HG03378 (cell line): Measurements from ENCODE around the gene KMT5B.
A peak's percentile ranks its signal among the peaks of the same experiment; 100 is the strongest.

Experiments used
- ATAC-seq: cut with Tn5 transposase; IDR thresholded peaks from one replicate; pipeline ENCODE4 v1.9.1; 2021; ENCODE audit warnings: mild to moderate bottlenecking, moderate library complexity; ENCODE audit not compliant: unreplicated experiment

The KMT5B gene

DNA sequence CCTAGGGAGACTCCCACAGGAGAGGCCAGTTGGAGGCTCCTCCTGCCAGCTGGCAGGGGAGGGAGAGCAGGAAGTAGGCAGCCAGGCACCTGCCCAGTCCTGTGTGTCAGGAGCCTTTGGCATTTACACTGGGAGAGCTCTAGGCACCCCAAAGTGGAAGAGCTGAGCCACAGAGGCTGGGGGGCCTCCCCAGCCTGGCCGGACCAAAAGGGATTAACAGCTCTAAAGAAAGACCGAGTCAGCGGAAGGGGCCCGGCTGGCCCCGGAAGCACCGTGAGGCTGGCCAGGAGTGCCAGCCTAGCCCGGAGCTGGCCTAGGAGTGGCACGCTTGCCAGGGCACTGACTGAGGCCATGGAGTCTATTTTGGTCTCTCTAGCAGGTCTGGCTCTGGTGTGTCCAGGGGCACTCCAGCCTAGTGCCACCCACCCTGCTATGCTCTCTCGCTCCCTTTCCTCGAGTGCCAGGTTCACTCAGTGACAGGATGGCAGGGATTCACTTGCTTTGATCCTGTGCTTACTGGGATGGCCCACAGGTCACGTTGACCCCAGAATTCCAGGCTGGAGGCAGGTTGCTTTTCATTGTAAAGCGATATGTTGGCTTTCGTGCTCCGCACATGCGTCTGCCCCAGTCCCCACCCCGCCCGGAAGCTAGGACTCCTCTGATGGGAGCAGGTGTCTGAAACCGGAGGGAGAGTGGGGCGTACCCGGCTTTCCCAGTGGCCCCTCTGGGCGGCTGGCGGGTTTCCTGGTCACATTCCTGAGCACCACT is 3.3 kb upstream of the KMT5B start:
- no peak for ATAC-seq

DNA sequence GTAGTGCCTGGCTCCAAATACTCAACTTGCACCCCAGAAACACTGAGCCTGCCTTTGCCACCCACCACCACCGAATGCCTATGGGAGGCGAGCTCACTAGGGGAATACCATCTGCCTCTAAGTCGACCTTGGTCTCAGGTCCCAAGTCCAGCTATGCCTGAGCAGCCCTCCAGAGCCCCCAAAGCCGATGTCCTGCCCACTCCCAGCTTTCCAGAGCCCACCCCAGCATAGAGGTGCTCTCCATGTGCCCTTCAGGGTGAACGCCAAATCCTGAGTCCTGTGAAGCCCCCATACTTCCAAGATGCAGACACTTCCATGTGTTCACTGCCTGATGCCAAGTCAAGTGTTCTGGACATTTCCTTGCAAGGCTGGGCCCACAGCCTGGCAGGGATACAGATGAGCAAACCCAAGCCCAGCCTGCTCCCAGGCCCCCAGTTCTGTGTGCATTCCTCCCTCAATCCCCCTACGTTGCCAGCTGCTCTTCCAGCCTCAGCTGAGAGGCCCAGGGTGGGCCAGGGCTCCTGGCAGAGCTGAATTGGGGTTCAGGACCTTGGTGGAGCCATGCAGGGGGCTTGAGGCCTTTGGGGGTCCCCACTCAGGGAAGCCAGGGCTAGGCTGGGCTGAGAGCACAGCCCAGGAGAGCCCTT is 2.6 kb upstream of the KMT5B start:
- no peak for ATAC-seq

DNA sequence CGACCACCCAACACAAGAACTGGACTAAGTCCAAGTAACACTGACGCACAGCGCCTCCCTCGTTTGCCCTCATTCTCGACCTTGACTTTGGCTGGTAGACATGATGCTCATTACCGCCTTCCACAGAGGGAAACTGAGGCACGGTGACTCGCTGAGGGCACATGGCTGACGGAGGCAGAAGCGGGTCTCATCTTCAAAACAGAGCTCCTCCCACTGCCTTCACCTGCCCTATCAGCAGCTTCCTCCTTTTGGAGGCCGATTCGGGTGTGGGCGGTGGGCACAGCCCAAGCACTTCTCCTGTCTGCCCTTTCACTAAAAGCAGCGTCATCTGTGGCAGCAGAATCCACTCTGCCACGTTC is 2.0 kb upstream of the KMT5B start:
- ATAC-seq, result no peak

DNA sequence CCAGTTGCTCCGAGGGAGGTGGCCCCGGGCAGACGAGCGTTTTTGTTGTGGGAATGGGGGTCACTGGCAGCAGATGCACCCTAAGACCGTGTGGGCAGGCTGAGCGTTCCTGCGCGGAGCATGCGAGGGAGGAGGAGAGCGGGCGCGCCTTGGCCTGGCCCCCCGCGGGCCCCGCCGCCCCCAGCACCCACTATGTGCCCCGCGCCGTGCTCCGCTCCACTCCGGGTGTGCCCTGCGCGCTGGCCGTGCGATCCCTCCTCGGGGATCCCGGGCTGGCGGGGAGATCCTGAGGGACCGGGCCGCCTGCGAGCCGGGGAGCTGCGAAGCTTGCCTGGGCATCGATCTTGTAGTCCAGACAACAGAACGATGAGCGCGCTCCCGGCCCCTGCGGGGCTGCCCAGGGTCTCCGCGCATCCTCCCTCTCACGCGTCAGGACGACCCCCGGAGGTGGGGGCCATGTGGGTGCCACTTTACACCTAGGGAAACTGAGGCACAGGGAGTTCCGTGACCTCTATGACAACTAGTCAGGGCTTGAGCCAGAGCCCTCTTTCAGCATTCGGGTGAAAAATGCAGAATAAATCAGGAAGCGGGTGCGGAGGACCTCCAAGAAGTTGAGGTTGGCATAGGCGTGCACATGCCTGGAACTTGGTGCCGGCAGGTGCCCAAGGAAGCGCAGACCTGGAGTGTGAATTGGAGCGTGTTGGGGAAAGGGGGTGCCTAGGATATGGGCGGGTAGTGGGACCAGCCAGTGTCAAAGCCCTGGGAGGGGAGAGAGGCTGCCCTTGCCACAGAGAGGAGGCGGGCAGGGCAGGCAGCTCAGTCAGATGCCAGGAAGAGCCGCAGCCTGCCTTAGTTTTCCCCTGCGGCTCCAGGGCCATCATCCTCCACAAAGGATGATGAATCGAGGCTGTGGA is 1.3 kb upstream of the KMT5B start:
- ATAC-seq, result no peak

DNA sequence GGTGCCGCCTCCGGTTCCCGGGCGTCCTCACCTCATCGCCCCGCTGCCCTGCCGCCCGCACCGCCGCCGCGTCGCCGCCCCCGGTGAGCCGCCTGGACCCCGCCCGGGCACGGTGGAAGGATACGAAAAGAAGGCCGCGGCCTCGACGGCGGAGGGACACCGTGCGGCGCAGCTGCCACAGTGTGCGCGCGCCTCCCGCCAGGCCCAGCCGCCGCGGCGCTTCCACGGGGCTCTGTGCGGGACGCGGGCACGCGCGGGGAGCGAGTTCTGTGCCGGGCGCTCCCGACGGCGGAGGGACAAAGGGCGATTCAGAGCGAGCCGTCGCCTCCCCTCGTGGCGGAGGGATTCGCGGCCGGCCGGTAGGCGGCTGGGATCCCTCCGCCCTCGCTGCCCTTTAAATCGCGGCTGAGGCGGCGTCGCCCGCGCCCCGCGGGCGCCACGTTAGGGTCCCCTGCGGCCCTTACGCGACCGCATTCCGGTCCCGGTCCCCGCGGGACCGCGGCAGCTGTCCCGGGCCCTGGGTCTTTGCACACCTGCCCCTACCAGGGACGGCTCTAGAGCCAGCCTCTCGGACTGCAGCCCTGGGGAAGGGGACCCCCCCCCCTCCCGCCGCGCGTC is 568 bp upstream of the KMT5B start:
- ATAC-seq, result no peak

DNA sequence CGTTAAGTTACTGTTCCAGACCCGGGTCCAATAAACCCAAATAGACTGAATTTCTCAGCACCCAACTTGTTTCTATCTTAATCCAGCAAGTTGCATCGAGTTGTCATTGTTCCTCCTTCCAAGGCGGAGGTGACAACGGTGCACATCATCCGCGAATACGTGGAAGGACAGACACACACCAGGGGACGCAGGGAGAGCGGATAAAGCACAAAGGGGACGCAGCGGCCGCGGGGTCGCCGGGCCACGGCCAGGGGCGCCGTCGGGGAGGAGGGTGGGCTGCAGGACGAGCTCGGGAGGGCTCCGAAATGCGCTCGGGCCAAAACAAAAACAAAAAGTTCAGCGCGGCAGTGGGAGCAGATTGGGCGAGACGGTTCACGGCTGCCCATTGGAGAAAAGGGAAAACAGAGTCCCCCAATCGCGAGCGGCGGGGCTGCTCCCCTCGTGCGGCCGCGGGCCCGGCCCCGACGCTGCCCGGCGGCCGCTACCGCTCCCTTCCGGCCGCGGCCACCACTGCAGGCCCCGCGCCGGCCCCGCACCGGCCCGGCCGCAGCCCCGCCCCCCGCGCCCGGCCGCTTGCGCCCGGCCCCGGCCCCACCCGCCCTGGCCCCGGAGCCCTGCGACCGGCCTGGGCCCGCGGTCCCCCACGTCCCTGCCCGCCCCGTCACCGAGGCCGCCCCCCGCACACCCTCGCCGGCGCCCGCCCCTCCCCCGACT is 518 bp downstream of the KMT5B start:
- peak; percentile 45 for ATAC-seq

DNA sequence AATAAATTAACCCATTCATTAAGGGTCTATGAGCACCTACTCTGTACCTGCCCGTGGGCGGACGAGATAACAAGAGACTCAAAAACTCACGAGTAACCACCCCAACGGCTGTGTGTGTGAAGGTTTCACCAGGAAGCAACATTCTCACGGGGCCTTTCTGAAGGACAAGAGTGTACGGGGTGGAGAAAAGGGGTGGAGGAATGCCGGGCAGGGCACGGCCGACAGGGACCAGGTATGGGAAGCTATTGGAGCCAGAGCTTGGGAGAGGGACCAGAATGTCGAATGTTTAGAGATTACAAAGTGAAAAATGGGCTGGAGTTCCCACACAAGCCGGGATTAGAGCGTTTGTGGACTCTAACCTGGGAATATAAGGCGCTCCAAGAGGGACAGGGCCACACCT is 1.6 kb downstream of the KMT5B start:
- ATAC-seq, result no peak

DNA sequence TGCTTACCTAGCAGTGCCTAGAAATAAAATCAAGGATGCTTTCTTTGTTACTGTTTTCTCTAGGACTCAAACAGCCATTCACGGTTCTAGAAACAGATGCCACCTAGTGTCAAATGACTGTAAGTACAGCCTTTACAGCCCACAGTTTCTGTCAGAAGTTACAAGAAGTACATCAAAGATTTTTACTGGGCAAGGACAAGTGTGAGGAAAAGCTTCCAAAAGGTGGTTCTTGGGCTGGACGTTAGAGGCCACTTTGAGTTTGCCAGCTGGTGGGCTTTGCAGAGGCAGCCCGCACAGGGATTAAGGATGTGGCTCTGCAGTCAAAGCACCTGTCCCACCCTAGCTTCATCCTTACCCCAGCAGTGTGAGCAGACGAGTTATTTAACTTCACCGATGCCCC is 6.9 kb downstream of the KMT5B start:
- ATAC-seq, result no peak

DNA sequence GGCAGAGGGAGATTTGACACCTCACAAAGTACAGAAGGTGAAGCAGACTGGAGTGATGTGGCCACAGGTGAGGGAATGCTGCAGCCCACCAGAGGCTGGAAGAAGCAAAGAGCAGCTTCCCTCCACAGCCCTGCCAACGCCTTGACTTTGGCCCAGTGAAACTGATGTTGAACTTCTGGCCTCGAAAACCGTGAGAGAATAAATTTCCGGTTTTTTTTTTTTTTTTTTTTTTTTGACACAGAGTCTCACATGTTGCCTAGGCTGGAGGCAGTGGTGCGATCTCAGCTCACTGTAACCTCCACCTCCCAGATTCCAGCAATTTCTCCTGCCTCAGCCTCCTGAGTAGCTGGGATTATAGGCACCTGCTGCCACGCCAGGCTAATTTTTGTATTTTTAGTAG is 8.7 kb downstream of the KMT5B start:
- no peak for ATAC-seq

DNA sequence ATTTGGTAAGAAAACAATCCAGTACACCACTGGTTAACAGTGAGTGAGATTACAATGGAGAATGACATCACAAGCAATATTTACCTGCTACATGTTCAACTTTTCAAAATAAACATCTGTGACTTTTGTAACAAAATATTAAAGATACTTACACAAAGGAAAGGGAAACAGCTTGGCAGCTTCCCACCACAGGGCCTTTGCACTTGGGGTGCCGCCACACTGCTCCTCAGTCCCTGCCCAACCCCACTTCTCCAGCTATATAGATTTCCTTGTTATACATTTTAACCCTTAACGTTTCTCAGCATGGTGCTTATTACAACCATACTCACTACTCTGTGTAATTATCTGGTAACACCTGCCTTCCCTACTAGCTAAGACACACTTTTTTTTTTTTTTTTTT is 10.9 kb downstream of the KMT5B start:
- ATAC-seq, result no peak

DNA sequence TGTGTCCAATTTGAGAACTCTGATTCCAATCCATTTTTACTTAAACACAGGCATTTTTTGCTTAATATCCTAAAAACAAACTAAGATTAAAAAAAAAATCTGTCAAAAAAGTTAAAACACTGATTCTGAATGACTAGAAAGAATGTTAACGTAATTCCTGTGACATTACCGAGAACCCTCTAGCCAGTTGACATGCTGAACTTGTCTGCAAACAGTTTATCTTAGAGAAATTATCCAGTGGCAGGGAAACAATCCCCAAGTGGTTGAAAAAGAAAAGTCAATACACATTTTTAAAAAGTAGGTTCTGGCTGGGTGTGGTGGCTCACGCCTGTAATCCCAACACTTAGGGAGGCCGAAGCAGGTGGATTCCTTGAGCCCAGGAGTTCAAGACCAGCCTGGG is 11.6 kb downstream of the KMT5B start:
- ATAC-seq, result no peak

DNA sequence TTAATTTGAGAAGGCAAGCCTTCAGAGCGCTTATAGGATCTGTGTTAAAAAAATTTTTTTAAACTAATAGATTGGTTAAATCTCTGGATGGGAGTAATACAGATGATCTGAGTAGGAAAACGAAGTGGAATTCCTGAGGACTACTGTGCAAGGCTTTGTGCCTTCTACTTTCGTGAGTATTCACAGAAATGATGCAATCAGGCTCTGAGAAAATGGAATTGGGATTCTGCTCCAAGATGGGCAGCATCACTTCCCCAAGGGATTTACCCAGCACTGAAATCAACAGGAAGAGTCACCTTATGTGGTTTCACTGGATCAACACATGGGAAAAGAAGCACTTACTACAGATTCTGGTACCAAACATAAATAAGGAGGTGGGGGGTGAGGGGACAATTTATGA is 12.5 kb downstream of the KMT5B start:
- no peak for ATAC-seq

DNA sequence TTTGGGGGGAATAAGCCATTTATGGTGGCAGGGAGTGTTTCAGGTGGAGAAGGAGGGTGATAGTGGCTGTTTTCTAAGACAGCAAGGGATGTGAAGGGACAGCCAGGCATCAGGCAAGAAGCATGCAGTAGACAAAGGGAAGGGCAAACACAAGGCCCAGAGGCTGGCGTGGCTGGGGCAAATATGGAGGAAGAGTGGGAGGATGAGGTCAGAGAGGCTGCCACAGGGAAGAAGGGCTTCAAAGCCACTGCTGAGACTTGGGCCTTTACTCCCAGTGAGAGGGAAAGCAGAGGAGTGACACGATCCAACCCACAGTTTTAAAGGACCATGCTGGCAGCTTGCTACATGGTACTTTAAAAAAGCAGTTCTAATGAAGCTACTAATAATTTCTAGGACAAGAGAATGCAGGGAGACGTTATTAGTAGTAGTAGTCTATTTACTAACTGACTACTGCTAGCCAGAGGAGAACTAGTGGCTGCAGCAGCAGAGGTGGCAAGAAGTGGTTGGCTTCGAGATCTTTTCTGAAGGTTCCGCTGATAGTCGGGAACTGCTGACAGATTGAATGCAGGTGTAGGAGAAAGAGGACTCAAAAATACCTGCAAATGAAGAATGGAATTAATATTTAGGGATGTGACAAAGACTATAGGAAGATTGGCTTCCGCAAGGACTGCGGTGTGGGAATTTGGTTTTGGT is 13.7 kb downstream of the KMT5B start:
- ATAC-seq, result no peak

DNA sequence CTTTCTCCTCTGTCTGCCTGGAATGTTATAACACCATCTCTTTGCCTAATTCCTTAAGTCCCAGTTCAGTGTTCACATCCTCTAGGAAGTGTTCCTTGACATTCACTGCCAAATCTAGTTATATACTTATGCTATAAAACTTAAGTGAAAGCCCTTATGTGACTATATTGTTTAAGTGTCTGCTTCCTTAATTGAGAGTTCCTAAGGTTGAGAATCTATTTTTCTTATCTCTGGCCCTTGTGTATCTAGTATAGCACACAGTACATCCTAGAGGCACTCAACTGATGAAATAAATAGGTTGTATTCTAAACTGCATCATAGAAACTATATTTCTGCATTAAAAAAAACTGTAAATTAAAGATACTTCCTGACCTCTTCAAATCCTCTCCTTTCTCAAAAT is 16.9 kb downstream of the KMT5B start:
- ATAC-seq, result no peak

DNA sequence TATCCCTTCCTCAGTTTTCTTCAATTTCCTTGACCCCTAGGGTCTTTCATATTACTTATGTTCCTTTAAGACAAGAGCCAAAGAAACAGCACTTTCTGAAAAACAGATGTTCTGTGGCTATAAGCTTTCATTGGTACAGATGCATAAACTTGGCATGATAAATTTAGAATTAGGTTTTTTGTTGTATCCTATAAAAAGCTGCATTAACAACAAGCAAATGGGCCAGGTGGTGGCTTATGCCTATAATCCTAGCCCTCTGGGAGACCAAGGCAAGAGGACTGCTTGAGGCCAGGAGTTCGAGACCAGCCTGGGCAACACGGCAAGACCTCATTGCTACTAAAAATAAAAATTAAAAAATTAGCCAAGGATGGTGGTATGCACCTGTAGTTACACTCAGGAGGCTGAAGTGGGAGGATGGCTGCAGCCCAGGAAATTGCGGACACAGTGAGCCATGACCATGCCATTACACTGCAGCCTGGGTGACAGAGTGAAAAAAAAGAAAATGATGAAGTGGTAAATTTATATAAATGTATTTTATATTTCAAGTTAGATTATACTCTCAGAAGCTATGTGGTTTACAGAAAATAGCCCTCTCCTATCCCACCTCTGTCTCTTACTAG is 18.3 kb downstream of the KMT5B start:
- ATAC-seq, result no peak

DNA sequence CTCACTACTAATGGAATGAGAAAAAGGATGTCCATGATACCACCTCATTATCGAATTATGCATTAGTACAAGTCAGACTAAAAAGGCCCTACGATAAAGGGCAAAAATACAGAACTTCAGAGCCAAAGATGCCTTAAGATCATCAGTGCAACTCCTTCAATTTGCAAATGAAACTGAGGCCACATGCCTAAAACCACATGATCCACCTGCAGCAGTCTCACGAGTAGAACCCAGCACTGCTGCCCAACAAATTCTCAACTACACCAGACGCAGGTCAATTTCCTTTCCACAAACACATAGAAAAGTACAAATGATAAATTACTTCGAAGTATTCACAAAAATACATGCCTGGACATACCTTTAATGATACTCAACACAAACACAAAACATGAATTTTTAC is 20.1 kb downstream of the KMT5B start:
- no peak for ATAC-seq

DNA sequence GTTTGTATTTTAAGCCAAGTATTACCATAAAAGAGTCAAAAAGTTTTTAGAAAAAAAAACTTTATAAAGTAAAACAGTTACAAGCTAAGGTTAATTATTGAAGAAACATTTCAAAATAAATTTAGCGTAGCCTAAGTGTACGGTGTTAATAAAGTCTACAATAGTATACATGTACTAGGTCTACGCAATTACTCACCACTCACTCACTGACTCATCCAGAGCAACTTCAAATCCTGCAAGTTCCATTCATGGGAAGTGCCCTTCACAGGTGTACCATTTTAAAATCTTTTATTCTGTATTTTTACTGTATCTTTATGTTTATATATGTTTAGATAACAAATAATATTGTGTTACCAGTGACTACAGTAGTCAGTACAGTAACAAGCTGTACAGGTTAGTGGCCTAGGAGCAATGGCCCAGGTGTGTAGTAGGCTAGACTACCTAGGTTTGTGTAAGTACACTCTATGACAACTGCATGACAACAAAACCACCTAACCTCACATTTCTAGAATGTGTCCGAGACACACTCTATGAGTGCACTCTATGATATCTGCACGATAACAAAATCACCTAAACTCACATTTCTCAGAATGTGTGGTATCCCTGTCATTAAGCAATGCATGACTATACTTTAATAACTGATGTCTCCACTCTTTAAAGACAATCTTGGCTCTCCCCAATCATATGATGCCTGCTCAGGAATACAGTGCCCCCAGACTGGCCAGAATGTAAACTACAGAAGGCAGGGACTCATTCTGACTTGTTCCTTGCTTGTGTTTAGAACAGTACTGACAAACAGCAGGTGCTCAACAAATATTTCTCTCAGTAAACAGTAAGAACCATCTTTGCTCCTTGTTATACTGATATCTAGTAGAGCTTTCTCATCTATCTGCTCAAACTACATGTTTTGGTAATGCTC is 21.2 kb downstream of the KMT5B start:
- no peak for ATAC-seq

DNA sequence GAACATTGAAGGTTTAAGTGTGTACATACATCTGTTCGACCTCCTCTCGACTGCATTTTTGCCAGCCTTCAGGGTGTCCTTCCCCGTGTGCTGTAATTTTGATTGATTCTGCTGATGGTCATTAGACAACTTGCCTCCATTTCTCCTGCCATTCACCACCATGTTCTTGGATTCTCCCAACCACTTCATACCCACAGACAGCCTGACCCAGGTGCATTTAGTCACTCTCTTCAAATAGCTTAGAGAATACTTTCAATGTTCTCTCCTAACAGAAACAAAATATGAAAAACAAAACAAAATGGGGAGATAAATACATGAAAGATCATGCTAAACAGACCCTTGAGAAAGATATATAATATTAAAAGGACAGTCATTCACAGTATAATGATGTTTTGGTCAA is 23.2 kb downstream of the KMT5B start:
- ATAC-seq, result no peak

DNA sequence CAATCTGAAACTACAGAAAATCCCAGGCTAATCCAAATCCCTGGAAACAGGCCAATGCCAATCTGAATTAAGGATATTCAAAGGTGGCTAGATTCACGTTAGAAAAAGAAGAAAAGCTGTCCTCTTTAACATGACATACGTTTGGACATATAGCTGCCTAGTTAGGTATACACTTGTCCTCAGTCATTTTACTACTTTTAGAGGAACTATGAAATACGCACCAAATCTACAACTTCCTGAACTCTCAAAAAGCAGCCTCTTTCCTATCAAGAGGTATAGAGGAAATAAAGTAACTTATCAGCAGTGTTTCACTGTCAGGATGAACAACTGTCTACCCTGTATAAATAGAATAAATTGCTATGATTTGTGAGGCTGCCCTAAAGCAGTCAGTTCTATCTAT is 24.0 kb downstream of the KMT5B start:
- ATAC-seq, result no peak
